MM.1S (cell line): Measurements from ENCODE around the gene YTHDF1.

Experiments used
- DNase-seq: peaks from one replicate; pipeline ENCODE4 v3.0.0-alpha.2; 2015
- H2AFZ ChIP-seq: fragments of 300-600 bp; sonication (generic); 2 replicates; pipeline ENCODE4 v1.6.0; 2016; ENCODE audit warnings: antibody characterized with exemption, low read length
- H3F3A ChIP-seq: fragments of 300-600 bp; sonication (generic); 2 replicates; pipeline ENCODE4 v1.6.1; 2016; ENCODE audit warnings: mild to moderate bottlenecking, antibody characterized with exemption, low read length, moderate library complexity, mixed read lengths; ENCODE audit not compliant: insufficient read depth
- H3K27ac ChIP-seq: fragments of 300-600 bp; sonication (generic); 2 replicates; pipeline ENCODE4 v1.5.1; 2016; ENCODE audit warnings: mild to moderate bottlenecking, low read length
- H3K27me3 ChIP-seq: fragments of 300-600 bp; sonication (generic); replicated peaks from 2 replicates; pipeline ENCODE4 v1.6.0; 2016; ENCODE audit warnings: low read length; ENCODE audit not compliant: insufficient read depth
- H3K36me3 ChIP-seq: fragments of 300-600 bp; sonication (generic); replicated peaks from 2 replicates; pipeline ENCODE4 v1.6.1; 2016; ENCODE audit warnings: mild to moderate bottlenecking, low read length, mixed read lengths; ENCODE audit not compliant: insufficient read depth
- H3K4me1 ChIP-seq: fragments of 300-600 bp; sonication (generic); 2 replicates; pipeline ENCODE4 v1.6.1; 2016; ENCODE audit warnings: low read length, mixed read lengths
- H3K4me2 ChIP-seq: fragments of 300-600 bp; sonication (generic); 2 replicates; pipeline ENCODE4 v1.6.0; 2016; ENCODE audit warnings: low read depth, low read length
- H3K4me3 ChIP-seq: fragments of 300-600 bp; sonication (generic); 2 replicates; pipeline ENCODE4 v1.5.1; 2016; ENCODE audit warnings: low read length, mixed read lengths
- H3K79me2 ChIP-seq: fragments of 300-600 bp; sonication (generic); 2 replicates; pipeline ENCODE4 v1.6.1; 2016; ENCODE audit warnings: mixed run types, low read length, mixed read lengths
- H3K9ac ChIP-seq: fragments of 300-600 bp; sonication (generic); 2 replicates; pipeline ENCODE4 v1.6.1; 2016; ENCODE audit warnings: low read length, mixed read lengths
- H3K9me2 ChIP-seq: fragments of 300-600 bp; sonication (generic); replicated peaks from 2 replicates; pipeline ENCODE4 v1.6.1; 2016; ENCODE audit warnings: mild to moderate bottlenecking, low read length, mixed read lengths; ENCODE audit not compliant: insufficient read depth
- H3K9me3 ChIP-seq: fragments of 300-600 bp; sonication (generic); replicated peaks from 2 replicates; pipeline ENCODE4 v1.6.1; 2016; ENCODE audit warnings: mild to moderate bottlenecking, low read length, mixed read lengths; ENCODE audit not compliant: insufficient read depth
- H4K20me1 ChIP-seq: fragments of 300-600 bp; sonication (generic); 2 replicates; pipeline ENCODE4 v1.6.1; 2016; ENCODE audit warnings: mild to moderate bottlenecking, low read length, moderate library complexity, mixed read lengths; ENCODE audit not compliant: insufficient read depth
- EZH2 ChIP-seq: fragments of 300-600 bp; sonication (generic); optimal IDR thresholded peaks from 2 replicates; pipeline ENCODE3; 2017; ENCODE audit warnings: low read depth, mild to moderate bottlenecking, antibody characterized with exemption, low read length, mixed read lengths
- EZH2phosphoT487 ChIP-seq: fragments of 300-600 bp; sonication (generic); IDR thresholded peaks from 2 replicates; pipeline ENCODE4 v1.6.1; 2018; ENCODE audit warnings: antibody characterized with exemption, low read length
- TF ChIP-seq, protein P1 (sequence below): fragments of 300-600 bp; sonication (generic); IDR thresholded peaks from 2 replicates; pipeline ENCODE4 v1.5.1; 2016; ENCODE audit warnings: antibody characterized with exemption, low read length, mixed read lengths

Gene YTHDF1

DNA sequence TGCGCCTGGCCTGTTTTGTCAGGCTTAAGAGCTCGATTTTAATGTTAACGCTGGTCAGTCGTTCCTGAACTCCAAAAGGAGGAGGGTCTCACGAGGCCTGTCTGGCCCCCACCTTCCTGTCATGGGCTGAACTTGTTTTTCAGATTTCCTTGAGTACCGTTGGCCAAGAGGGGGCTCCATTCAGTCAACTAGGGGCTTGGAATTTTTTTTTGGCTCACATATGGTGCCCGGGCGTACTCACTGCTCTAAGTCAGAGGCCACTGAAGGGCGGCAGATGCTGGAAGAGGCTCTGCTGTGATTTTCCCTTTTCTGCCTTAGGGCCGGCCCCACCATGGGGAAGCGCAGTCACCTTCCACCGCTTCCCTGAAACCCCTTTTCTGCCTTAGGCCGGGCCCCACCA is 12.9 kb upstream of the YTHDF1 start:
- Histone ChIP-seq H3K9ac (no peak overlapping the region), H3K27ac (no peak overlapping the region), H3K4me1 (no peaks in the 10 kb centered on the region), H3K4me2 (no peak overlapping the region), H2AFZ (no peak overlapping the region), H3K9me2 (no peaks in the 10 kb centered on the region), H3K79me2 (no peaks in the 10 kb centered on the region), H3K4me3 (no peak overlapping the region), H3K36me3 (no peaks in the 10 kb centered on the region), H3K9me3 (no peaks in the 10 kb centered on the region), H4K20me1 (no peaks in the 10 kb centered on the region), H3F3A (no peaks in the 10 kb centered on the region), H3K27me3 (peaks cover 93% of the 10 kb centered on the region)
- no peak for DNase-seq
- TF ChIP-seq, protein P1, sequence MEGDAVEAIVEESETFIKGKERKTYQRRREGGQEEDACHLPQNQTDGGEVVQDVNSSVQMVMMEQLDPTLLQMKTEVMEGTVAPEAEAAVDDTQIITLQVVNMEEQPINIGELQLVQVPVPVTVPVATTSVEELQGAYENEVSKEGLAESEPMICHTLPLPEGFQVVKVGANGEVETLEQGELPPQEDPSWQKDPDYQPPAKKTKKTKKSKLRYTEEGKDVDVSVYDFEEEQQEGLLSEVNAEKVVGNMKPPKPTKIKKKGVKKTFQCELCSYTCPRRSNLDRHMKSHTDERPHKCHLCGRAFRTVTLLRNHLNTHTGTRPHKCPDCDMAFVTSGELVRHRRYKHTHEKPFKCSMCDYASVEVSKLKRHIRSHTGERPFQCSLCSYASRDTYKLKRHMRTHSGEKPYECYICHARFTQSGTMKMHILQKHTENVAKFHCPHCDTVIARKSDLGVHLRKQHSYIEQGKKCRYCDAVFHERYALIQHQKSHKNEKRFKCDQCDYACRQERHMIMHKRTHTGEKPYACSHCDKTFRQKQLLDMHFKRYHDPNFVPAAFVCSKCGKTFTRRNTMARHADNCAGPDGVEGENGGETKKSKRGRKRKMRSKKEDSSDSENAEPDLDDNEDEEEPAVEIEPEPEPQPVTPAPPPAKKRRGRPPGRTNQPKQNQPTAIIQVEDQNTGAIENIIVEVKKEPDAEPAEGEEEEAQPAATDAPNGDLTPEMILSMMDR = no peak
- TF ChIP-seq EZH2 (no peak), EZH2phosphoT487 (no peak)

GRCh38 chr20:63227260-63227659 is 11.3 kb upstream of the YTHDF1 start:
- Histone ChIP-seq H3K36me3 (no peaks in the 10 kb centered on the region), H3K27ac (no peak overlapping the region), H3K9me2 (no peaks in the 10 kb centered on the region), H4K20me1 (no peaks in the 10 kb centered on the region), H3K27me3 (peaks cover 93% of the 10 kb centered on the region), H3F3A (no peaks in the 10 kb centered on the region), H3K9me3 (no peaks in the 10 kb centered on the region), H3K4me3 (no peak overlapping the region), H3K4me1 (no peaks in the 10 kb centered on the region), H3K4me2 (no peak overlapping the region), H3K79me2 (no peaks in the 10 kb centered on the region), H3K9ac (no peak overlapping the region), H2AFZ (no peak overlapping the region)
- DNase-seq = no peak
- no peak for TF ChIP-seq EZH2phosphoT487
- no peak for TF ChIP-seq EZH2
- TF ChIP-seq, protein P1 = no peak

DNA sequence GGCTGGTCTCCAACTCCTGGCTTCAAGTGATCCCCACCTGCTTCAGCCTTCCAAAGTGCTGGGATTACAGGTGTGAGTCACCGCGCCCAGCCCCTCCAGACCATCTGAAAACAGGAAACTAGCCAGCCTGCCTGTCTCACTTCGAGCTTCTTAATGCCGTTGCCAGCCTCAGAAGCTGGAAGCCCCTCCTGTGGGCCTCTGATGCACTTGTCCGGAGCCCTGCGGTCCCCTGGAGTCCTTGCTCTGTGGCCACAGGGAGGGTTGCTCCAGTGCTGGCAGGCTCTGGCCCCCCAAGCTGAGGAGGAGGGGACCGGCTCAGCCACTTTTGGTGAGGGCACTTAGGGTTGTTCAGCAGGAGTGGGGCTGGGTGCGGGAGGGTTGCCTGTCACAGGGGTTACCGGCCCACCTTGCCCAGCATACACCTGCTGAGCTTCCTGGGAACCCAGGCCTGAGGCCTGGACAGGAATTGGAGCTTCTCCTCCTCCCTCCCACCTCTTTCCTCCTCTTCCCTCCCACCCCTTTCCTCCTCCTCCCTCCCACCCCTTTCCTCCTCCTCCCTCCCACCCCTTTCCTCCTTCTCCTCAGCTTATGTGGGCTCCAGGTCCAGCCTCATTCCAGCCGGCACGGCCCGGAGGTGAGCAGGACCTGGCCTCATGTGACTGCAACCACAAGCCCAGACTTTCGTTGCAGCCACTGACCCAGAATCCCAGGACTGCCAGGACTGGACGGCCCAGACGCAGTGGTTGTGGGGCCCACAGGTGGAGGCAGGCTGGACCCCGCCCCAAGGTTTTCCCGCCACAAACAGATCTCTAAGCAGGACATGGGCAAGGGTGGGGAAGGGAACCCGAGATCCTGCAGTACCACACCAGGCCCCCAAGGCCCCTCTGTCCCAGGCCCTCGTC is 10.4 kb upstream of the YTHDF1 start:
- no peaks in the 10 kb centered on the region for H3K4me1 ChIP-seq
- DNase-seq = no peak
- no peaks in the 10 kb centered on the region for H3F3A ChIP-seq
- H3K36me3 ChIP-seq = no peaks in the 10 kb centered on the region
- H3K4me2 ChIP-seq = no peak overlapping the region
- TF ChIP-seq EZH2phosphoT487 (no peak), EZH2 (no peak)
- TF ChIP-seq, protein P1 = no peak
- H3K27me3 ChIP-seq = peaks cover 93% of the 10 kb centered on the region
- no peak overlapping the region for H3K27ac ChIP-seq
- H2AFZ ChIP-seq = no peak overlapping the region
- no peaks in the 10 kb centered on the region for H3K79me2 ChIP-seq
- H3K9ac ChIP-seq = no peak overlapping the region
- H3K9me3 ChIP-seq = no peaks in the 10 kb centered on the region
- H4K20me1 ChIP-seq = no peaks in the 10 kb centered on the region
- H3K4me3 ChIP-seq = no peak overlapping the region
- no peaks in the 10 kb centered on the region for H3K9me2 ChIP-seq
